Muscle of leg (tissue), 11 donors: Measurements from ENCODE around the gene CACNA1C. TPM values are rescaled to one million over a fixed set of nuclear protein-coding genes. Genes with fewer than 3 reads are reported as not detected.

ENCODE experiments used
- DNase-seq: peaks from one replicate; pipeline ENCODE4 v3.0.0; 2013
- H3K27ac ChIP-seq: one replicate; pipeline ENCODE4 v1.5.1; 2013; ENCODE audit warnings: mild to moderate bottlenecking, low read length, control low read depth
- H3K27me3 ChIP-seq: one replicate; pipeline ENCODE4 v1.6.1; 2013; ENCODE audit warnings: low read length; ENCODE audit not compliant: control insufficient read depth, insufficient read depth
- H3K36me3 ChIP-seq: one replicate; pipeline ENCODE4 v1.6.1; 2013; ENCODE audit warnings: low read length; ENCODE audit not compliant: control insufficient read depth, insufficient read depth
- H3K4me1 ChIP-seq: one replicate; pipeline ENCODE4 v1.6.1; 2013; ENCODE audit warnings: low read length; ENCODE audit not compliant: control insufficient read depth, insufficient read depth
- H3K4me3 ChIP-seq: one replicate; pipeline ENCODE4 v1.5.1; 2013; ENCODE audit warnings: low read length, control low read depth
- H3K9me3 ChIP-seq: replicated peaks from 2 replicates; pipeline ENCODE4 v1.6.1; 2013; ENCODE audit warnings: low read depth, low read length; ENCODE audit not compliant: control insufficient read depth
- WGBS: methylation state at CpG from one replicate; pipeline ENCODE4 v1.1.5; 2013; ENCODE audit warnings: missing lambda C conversion rate; ENCODE audit not compliant: insufficient coverage; 5-methylcytosine and 5-hydroxymethylcytosine counted together
- polyA plus RNA-seq, 8 donors: library from polyadenylated mRNA; unstranded; fragments of 120-200 nt; gene quantifications; one replicate each; pipeline versions ENCODE4 v1.2.1 to v1.2.3, GENCODE V29; 2013; ENCODE audit warnings: inconsistent platforms in 1 of 8, low replicate concordance in 1 of 8; ENCODE audit not compliant: insufficient read length in 8 of 8, insufficient read depth in 1 of 8
- total RNA-seq: library from RNA; stranded (reverse); fragments of 120-200 nt; gene quantifications from one replicate; pipeline ENCODE4 v1.2.4, GENCODE V29; 2013

CACNA1C gene
- total and polyA plus RNA-seq, 9 donors: 1.9 to 4.3 (median 3.6) TPM

DNA sequence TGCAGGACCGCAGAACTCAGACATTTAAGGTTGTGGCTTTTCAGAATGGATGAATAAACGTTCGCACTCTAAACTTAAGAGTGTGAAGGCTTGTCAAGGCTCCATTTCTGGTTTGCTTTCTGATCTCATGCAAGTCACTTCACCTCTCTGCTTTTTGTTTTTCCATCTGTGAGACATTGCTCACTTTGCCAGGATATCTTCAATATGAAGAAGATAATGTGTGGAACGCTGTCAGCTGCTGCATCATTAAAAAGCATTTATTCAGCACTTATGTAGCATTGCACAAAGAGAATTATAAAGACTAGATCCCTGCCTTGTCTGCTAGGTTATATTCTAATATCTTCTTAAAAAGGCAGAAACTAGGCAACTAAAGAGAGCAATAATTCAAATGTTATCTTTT is 172.2 kb downstream of the CACNA1C start:
- Histone ChIP-seq H3K36me3 (no peaks in the 10 kb centered on the region), H3K27me3 (no peaks in the 10 kb centered on the region), H3K4me1 (no peaks in the 10 kb centered on the region), H3K4me3 (no peak overlapping the region), H3K27ac (no peak overlapping the region), H3K9me3 (no peaks in the 10 kb centered on the region)
- DNase-seq: no peak
- 90% methylated on average over 2 of the region's 4 CpGs for WGBS

GRCh38 chr12:2225696-2226095 is 172.9 kb downstream of the CACNA1C start:
- no peak overlapping the region for H3K27ac ChIP-seq
- no peaks in the 10 kb centered on the region for H3K36me3 ChIP-seq
- no peaks in the 10 kb centered on the region for H3K9me3 ChIP-seq
- no peak overlapping the region for H3K4me3 ChIP-seq
- no peaks in the 10 kb centered on the region for H3K4me1 ChIP-seq
- DNase-seq: no peak
- H3K27me3 ChIP-seq: no peaks in the 10 kb centered on the region
- no CpG with 5 or more reads among the region's 2 CpGs for whole genome bisulfite sequencing

DNA sequence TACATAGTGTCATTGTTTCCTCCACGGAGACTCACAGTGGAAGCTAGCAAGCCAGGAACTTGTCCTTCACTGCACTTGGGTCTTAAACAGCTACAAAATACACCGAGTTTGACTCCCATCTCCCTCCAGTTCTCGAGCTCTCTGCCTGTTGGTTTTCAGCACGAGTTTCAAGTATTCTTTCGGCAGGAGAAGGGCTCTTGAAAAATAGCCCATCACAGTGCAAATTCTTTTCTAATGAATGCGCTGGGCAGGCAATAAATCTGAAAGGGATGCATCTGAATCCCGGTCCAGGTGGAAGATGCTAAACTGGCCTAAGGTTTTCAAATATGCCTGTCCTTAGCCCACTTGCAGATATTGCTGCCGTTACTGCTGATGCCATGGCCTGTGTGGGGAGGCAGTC is 173.9 kb downstream of the CACNA1C start:
- H3K36me3 ChIP-seq: no peaks in the 10 kb centered on the region
- H3K4me1 ChIP-seq: peaks cover 3% of the 10 kb centered on the region
- H3K4me3 ChIP-seq: no peak overlapping the region
- 54% methylated on average over 7 of the region's 8 CpGs for WGBS
- H3K27ac ChIP-seq: no peak overlapping the region
- no peaks in the 10 kb centered on the region for H3K9me3 ChIP-seq
- H3K27me3 ChIP-seq: no peaks in the 10 kb centered on the region
- peak; percentile 46 for DNase-seq

- H3K27ac ChIP-seq: no peak overlapping the region
- WGBS: no CpG with 5 or more reads among the region's 1 CpG
- no peak for DNase-seq
- peaks cover 3% of the 10 kb centered on the region for H3K4me1 ChIP-seq
- no peaks in the 10 kb centered on the region for H3K27me3 ChIP-seq
- no peaks in the 10 kb centered on the region for H3K9me3 ChIP-seq
- H3K4me3 ChIP-seq: no peak overlapping the region
- no peaks in the 10 kb centered on the region for H3K36me3 ChIP-seq
Observed at GRCh38 chr12:2227360-2227759, 174.6 kb downstream of the CACNA1C start.

DNA sequence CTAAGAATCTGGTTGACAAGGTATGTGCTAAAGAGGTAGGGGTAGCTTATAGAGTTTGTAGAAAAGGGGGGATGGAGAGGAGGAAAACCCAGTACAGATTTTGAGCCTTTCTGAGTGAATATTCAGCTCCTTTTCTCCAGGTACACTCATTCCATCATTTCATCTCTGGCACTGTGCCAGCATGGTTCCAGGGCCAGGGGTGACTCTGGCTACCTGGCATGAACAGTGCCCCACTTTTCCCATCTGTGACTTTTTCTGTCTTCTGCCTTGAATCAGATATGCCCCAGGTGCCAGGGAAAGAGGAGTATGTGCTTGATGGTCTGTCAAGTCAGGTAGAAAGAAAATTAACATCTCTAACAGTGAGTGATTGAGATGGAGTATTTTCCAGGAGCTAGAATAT is 175.7 kb downstream of the CACNA1C start:
- DNase-seq: no peak
- Histone ChIP-seq H3K36me3 (no peaks in the 10 kb centered on the region), H3K27ac (no peak overlapping the region), H3K9me3 (no peaks in the 10 kb centered on the region), H3K4me1 (peaks cover 3% of the 10 kb centered on the region), H3K4me3 (no peak overlapping the region), H3K27me3 (no peaks in the 10 kb centered on the region)

- Histone ChIP-seq H3K27ac (no peak overlapping the region), H3K9me3 (no peaks in the 10 kb centered on the region), H3K4me3 (peak overlapping the region; percentile 11), H3K4me1 (peaks cover 3% of the 10 kb centered on the region), H3K36me3 (no peaks in the 10 kb centered on the region), H3K27me3 (no peaks in the 10 kb centered on the region)
- DNase-seq: peak; percentile 41
- WGBS: 59% methylated on average over 54 of the region's 61 CpGs
Observed at GRCh38 chr12:2229661-2230539, 177.1 kb downstream of the CACNA1C start.

DNA sequence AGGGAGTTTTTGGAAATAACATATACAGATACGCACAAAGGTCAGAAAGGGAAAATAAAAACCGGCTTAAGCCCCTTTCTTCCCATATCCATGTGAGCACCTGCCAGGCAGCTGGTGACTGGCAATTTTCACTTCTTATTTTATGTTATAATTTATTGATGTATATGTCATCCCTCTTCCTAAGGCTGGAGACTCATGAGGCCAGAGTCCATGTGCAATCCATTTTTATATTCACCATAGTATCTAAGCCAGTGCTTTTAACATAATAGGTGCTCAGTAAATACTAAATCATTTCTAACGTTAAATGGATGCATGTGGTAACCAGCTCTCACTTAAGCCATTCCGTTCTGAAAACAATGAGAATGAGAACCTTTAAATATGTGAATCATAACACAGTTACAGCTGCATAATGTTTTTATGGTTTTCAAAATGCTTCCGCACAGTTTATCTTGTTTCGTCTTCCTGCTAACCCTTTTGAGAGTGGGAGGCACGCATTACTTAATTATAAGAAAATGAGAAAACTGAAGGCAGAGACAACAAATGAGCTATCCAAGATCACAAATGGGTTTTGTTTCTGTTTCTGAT is 178.3 kb downstream of the CACNA1C start:
- no CpG with 5 or more reads among the region's 7 CpGs for WGBS
- Histone ChIP-seq H3K4me3 (no peak overlapping the region), H3K27me3 (no peaks in the 10 kb centered on the region), H3K36me3 (no peaks in the 10 kb centered on the region), H3K27ac (no peak overlapping the region), H3K4me1 (peaks cover 7% of the 10 kb centered on the region), H3K9me3 (no peaks in the 10 kb centered on the region)
- DNase-seq: no peak

DNA sequence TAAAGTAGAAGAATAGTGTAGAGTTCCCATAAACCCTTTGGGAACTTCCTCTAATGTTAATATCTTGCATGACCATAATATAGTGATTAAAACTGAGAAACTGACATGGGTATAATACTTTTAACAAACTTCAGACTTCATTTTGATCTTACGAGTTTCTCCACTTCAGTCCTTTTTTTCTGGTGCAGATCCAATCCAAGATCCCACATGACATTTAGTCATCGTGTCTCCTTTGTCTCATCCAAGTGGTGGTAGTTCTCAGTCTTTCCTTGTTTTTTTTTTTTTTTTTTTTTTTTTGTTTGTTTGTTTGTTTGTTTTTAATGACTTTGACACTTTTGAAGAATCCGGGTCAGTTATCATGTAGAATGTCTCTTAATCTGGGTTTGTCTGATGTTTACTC is 179.2 kb downstream of the CACNA1C start:
- H3K36me3 ChIP-seq: no peaks in the 10 kb centered on the region
- whole genome bisulfite sequencing: no CpG with 5 or more reads among the region's 3 CpGs
- H3K27me3 ChIP-seq: no peaks in the 10 kb centered on the region
- DNase-seq: no peak
- no peak overlapping the region for H3K4me3 ChIP-seq
- H3K9me3 ChIP-seq: no peaks in the 10 kb centered on the region
- peaks cover 7% of the 10 kb centered on the region for H3K4me1 ChIP-seq
- no peak overlapping the region for H3K27ac ChIP-seq

- WGBS: no CpG with 5 or more reads among the region's 3 CpGs
- no peak for DNase-seq
- no peak overlapping the region for H3K27ac ChIP-seq
- H3K9me3 ChIP-seq: no peaks in the 10 kb centered on the region
- no peaks in the 10 kb centered on the region for H3K36me3 ChIP-seq
- peaks cover 7% of the 10 kb centered on the region for H3K4me1 ChIP-seq
- H3K27me3 ChIP-seq: no peaks in the 10 kb centered on the region
- H3K4me3 ChIP-seq: no peak overlapping the region
Observed at GRCh38 chr12:2233034-2233433, 180.2 kb downstream of the CACNA1C start.

DNA sequence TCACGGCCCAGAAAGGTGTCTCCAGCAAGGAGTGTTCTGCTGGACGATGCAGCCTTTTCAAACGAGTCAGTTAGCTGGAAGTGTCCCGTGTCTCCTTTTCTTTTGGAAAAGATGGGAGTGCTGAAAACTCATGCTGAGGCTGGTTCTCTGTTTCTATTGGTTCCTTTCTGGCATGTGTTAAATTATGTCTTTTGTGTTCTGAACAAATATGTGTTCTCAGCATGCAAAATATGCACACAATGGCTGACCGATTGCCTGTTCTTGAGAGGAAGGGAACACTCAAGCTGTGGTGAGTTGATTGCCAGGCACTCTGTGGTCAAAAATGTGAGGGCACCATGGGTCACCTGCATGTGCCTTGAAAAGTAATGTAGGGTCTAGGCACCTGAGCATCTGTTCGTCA is 181.3 kb downstream of the CACNA1C start:
- Histone ChIP-seq H3K36me3 (no peaks in the 10 kb centered on the region), H3K9me3 (no peaks in the 10 kb centered on the region), H3K27me3 (no peaks in the 10 kb centered on the region), H3K4me3 (no peak overlapping the region), H3K27ac (no peak overlapping the region), H3K4me1 (peaks cover 14% of the 10 kb centered on the region)
- no peak for DNase-seq
- WGBS: 90% methylated on average over 5 of the region's 6 CpGs
